Prostate gland (tissue), 2 donors: ENCODE measurements around the gene SPATA24. TPM values are rescaled to one million over a fixed set of nuclear protein-coding genes. Genes with fewer than 3 reads are reported as not detected.

Source experiments
- DNase-seq: peaks from one replicate; pipeline ENCODE4 v3.0.0-alpha.2; 2019; ENCODE audit warnings: low spot score
- H3K27ac ChIP-seq, 2 donors: fragments of 200-600 bp; sonication (generic); 2 replicates each; pipeline ENCODE4 v1.5.1; 2017 to 2019
- H3K27me3 ChIP-seq: fragments of 200-600 bp; sonication (generic); replicated peaks from 2 replicates; pipeline ENCODE4 v1.5.1; 2019; ENCODE audit not compliant: insufficient read depth
- H3K36me3 ChIP-seq, 2 donors: fragments of 200-600 bp; sonication (generic); 1 replicate in 1 of 2; 2 replicates in 1 of 2; pipeline versions ENCODE4 v1.5.1 to v1.8.1; 2017 to 2019
- H3K4me1 ChIP-seq: fragments of 200-600 bp; sonication (generic); replicated peaks from 2 replicates; pipeline ENCODE4 v1.5.1; 2019
- H3K4me3 ChIP-seq, 2 donors: fragments of 200-600 bp; sonication (generic); 2 replicates each; pipeline ENCODE4 v1.5.1; 2017 to 2019
- H3K9me3 ChIP-seq: fragments of 200-600 bp; sonication (generic); 2 replicates; pipeline ENCODE4 v1.5.1; 2017
- CTCF ChIP-seq, 4 experiments: fragments of 200-600 bp in 2 of 4; fragments of 450-650 bp in 2 of 4; sonication (generic) in 2 of 4; IDR thresholded peaks; 1 replicate in 3 of 4; 2 replicates in 1 of 4; pipeline ENCODE4 v1.5.1; 2016 to 2019; ENCODE audit warnings: antibody characterized with exemption in 4 of 4, mild to moderate bottlenecking in 2 of 4, moderate library complexity in 2 of 4
- POLR2A ChIP-seq: fragments of 450-650 bp; IDR thresholded peaks from one replicate; pipeline ENCODE4 v1.6.1; 2016; ENCODE audit warnings: antibody characterized with exemption, mild to moderate bottlenecking
- POLR2AphosphoS5 ChIP-seq: sonication (generic); formaldehyde crosslinking; IDR thresholded peaks from one replicate; pipeline ENCODE4 v1.6.1; 2017; ENCODE audit warnings: antibody characterized with exemption
- WGBS: methylation state at CpG from one replicate; pipeline ENCODE4 v1.1.5; 2018; 5-methylcytosine and 5-hydroxymethylcytosine counted together
- intact Hi-C: fragments of 100-400 bp; cut with DNase I; formaldehyde crosslinking; loops from one replicate; pipeline ENCODE4 v1.14.2; 2022
- total RNA-seq, 2 donors: library from RNA; depleted of rRNA; stranded (reverse); fragments of >200 nt; gene quantifications; one replicate each; pipeline ENCODE4 v1.1.0, GENCODE V29; 2016

The SPATA24 gene
- total RNA-seq, 2 donors from 2014 or later = 4.4 to 27.3 TPM

GRCh38 chr5:139435676-139436075 lies 31.8 kb upstream of the SPATA24 start:
- peaks cover 4% of the 10 kb centered on the region for H3K4me1 ChIP-seq
- WGBS = 96% methylated on average over 3 of the region's 3 CpGs
- DNase-seq = no peak

GRCh38 chr5:139431706-139432105 lies 27.8 kb upstream of the SPATA24 start:
- TF ChIP-seq POLR2AphosphoS5 (no peak), CTCF (IDR thresholded peaks at IDR 0.05) (no peak), POLR2A (no peak)
- H3K4me1 ChIP-seq = no peaks in the 10 kb centered on the region
- DNase-seq = no peak
- 69% methylated on average over 1 of the region's 1 CpG for WGBS
- H3K4me3 ChIP-seq = no peak overlapping the region
- no peak overlapping the region for H3K27ac ChIP-seq
- no peaks in the 10 kb centered on the region for H3K36me3 ChIP-seq
- H3K9me3 ChIP-seq = no peaks in the 10 kb centered on the region
- no peaks in the 10 kb centered on the region for H3K27me3 ChIP-seq
- intact Hi-C loops = no loop called here

More at GRCh38 chr5:139435676-139436075, 31.8 kb upstream of the SPATA24 start:
- no peaks in the 10 kb centered on the region for H3K27me3 ChIP-seq
- TF ChIP-seq POLR2A (no peak), POLR2AphosphoS5 (no peak), CTCF (IDR thresholded peaks at IDR 0.05) (no peak)
- H3K9me3 ChIP-seq = no peaks in the 10 kb centered on the region
- intact Hi-C loops = no loop called here
- no peaks in the 10 kb centered on the region for H3K36me3 ChIP-seq
- H3K27ac ChIP-seq = no peak overlapping the region
- no peak overlapping the region for H3K4me3 ChIP-seq

- Histone ChIP-seq H3K27me3 (no peaks in the 10 kb centered on the region), H3K4me1 (no peaks in the 10 kb centered on the region), H3K9me3 (no peaks in the 10 kb centered on the region), H3K4me3 (no peak overlapping the region), H3K36me3 (no peaks in the 10 kb centered on the region), H3K27ac (no peak overlapping the region)
- no peak for DNase-seq
- WGBS = 91% methylated on average over 2 of the region's 2 CpGs
- TF ChIP-seq POLR2AphosphoS5 (no peak), CTCF (IDR thresholded peaks at IDR 0.05) (no peak), POLR2A (no peak)
- intact Hi-C loops = no loop called here
These were observed 26.1 kb upstream of the SPATA24 start for GRCh38 chr5:139430015-139430414.

- Histone ChIP-seq H3K4me3 (no peak overlapping the region), H3K36me3 (no peaks in the 10 kb centered on the region), H3K27ac (no peak overlapping the region), H3K27me3 (no peaks in the 10 kb centered on the region), H3K4me1 (no peaks in the 10 kb centered on the region), H3K9me3 (no peaks in the 10 kb centered on the region)
- WGBS = 79% methylated on average over 8 of the region's 8 CpGs
- no peak for TF ChIP-seq CTCF (IDR thresholded peaks at IDR 0.05)
- TF ChIP-seq POLR2AphosphoS5 = no peak
- no peak for TF ChIP-seq POLR2A
- intact Hi-C loops = no loop called here
- DNase-seq = no peak
These were observed 22.5 kb upstream of the SPATA24 start for GRCh38 chr5:139426203-139426885.

GRCh38 chr5:139425497-139425896 lies 21.6 kb upstream of the SPATA24 start:
- no peaks in the 10 kb centered on the region for H3K4me1 ChIP-seq
- WGBS = 38% methylated on average over 5 of the region's 5 CpGs
- DNase-seq = no peak
- H3K27ac ChIP-seq = no peak overlapping the region
- H3K4me3 ChIP-seq = no peak overlapping the region
- intact Hi-C loops = no loop called here
- no peaks in the 10 kb centered on the region for H3K36me3 ChIP-seq
- TF ChIP-seq CTCF (IDR thresholded peaks at IDR 0.05) (no peak), POLR2AphosphoS5 (no peak), POLR2A (no peak)
- H3K9me3 ChIP-seq = no peaks in the 10 kb centered on the region
- H3K27me3 ChIP-seq = no peaks in the 10 kb centered on the region
